Measurements from ENCODE around the gene EHD4.

- TF ChIP-seq CTCF (IDR thresholded peaks at IDR 0.05; ENCODE audit: low read depth, low read length) (no peak), POLR2A (IDR thresholded peaks at IDR 0.05; ENCODE audit: extremely low read depth, insufficient read length) (no peak), MYC (IDR thresholded peaks at IDR 0.05; ENCODE audit: low read depth, low read length) (no peak), MAX (IDR thresholded peaks at IDR 0.05; ENCODE audit: low read depth, low read length) (no peak)
Observed at GRCh38 chr15:41966920-41967465, 5.4 kb downstream of the EHD4 start.
